GM19372 (cell line): ENCODE measurements around the gene MRNIP.
"Not testable (repeated sequence)": the region's sequence is repeated elsewhere in the genome, so short reads cannot be mapped to it uniquely, and the experiment has no call there.

ENCODE experiments used
- ATAC-seq: cut with Tn5 transposase; IDR thresholded peaks from one replicate; pipeline ENCODE4 v1.9.1; 2021; ENCODE audit warnings: mild to moderate bottlenecking, low read depth, moderate library complexity; ENCODE audit not compliant: unreplicated experiment

Gene MRNIP

GRCh38 chr5:179840766-179841165 is 17.9 kb downstream of the MRNIP start:
- ATAC-seq, result no peak

- ATAC-seq, result no peak
Measured at GRCh38 chr5:179840321-179840720, 18.3 kb downstream of the MRNIP start.

GRCh38 chr5:179839328-179840256 is 19.0 kb downstream of the MRNIP start:
- no peak for ATAC-seq

- ATAC-seq, result no peak
Measured at GRCh38 chr5:179837076-179838011, 21.3 kb downstream of the MRNIP start.

GRCh38 chr5:179836225-179837019 is 22.2 kb downstream of the MRNIP start:
- ATAC-seq, result no peak

GRCh38 chr5:179834871-179835270 is 23.7 kb downstream of the MRNIP start:
- ATAC-seq, result not testable (repeated sequence)

- no peak for ATAC-seq
Measured at GRCh38 chr5:179834120-179834519, 24.5 kb downstream of the MRNIP start.

GRCh38 chr5:179833709-179834070 is 24.9 kb downstream of the MRNIP start:
- ATAC-seq, result no peak

- ATAC-seq, result no peak
Measured at GRCh38 chr5:179833056-179833708, 25.4 kb downstream of the MRNIP start.

- no peak for ATAC-seq
Measured at GRCh38 chr5:179832039-179832745, 26.4 kb downstream of the MRNIP start.

- no peak for ATAC-seq
Measured at GRCh38 chr5:179830818-179831468, 27.7 kb downstream of the MRNIP start.

- no peak for ATAC-seq
Measured at GRCh38 chr5:179829732-179830435, 28.7 kb downstream of the MRNIP start.

- ATAC-seq, result no peak
Measured at GRCh38 chr5:179828756-179829421, 29.7 kb downstream of the MRNIP start.

GRCh38 chr5:179827680-179828079 is 30.9 kb downstream of the MRNIP start:
- no peak for ATAC-seq

GRCh38 chr5:179825655-179826182 is 32.9 kb downstream of the MRNIP start:
- no peak for ATAC-seq

GRCh38 chr5:179824745-179825112 is 33.9 kb downstream of the MRNIP start:
- ATAC-seq, result no peak

GRCh38 chr5:179823937-179824744 is 34.5 kb downstream of the MRNIP start:
- ATAC-seq, result no peak
